Osteocyte (in vitro differentiated cells): ENCODE measurements around the gene INPP5D. TPM values are rescaled to one million over a fixed set of nuclear protein-coding genes. Genes with fewer than 3 reads are reported as not detected.

ENCODE experiments used
- DNase-seq: peaks from one replicate; pipeline ENCODE4 v3.0.0; 2021; ENCODE audit warnings: mixed read lengths; ENCODE audit not compliant: unreplicated experiment; ENCODE audit errors: extremely low spot score
- H3K27ac Mint-ChIP-seq: one replicate; pipeline ENCODE4 v1.8.0; 2021; ENCODE audit warnings: mild to moderate bottlenecking, mixed read lengths; ENCODE audit not compliant: unreplicated experiment
- H3K27me3 Mint-ChIP-seq: one replicate; pipeline ENCODE4 v1.8.0; 2021; ENCODE audit warnings: mixed read lengths; ENCODE audit not compliant: unreplicated experiment
- H3K36me3 Mint-ChIP-seq: one replicate; pipeline ENCODE4 v1.8.0; 2021; ENCODE audit warnings: mixed read lengths; ENCODE audit not compliant: unreplicated experiment
- H3K4me1 Mint-ChIP-seq: one replicate; pipeline ENCODE4 v1.8.0; 2021; ENCODE audit warnings: mixed read lengths; ENCODE audit not compliant: unreplicated experiment
- H3K4me3 Mint-ChIP-seq: one replicate; pipeline ENCODE4 v1.8.0; 2021; ENCODE audit warnings: mild to moderate bottlenecking, moderate library complexity, mixed read lengths; ENCODE audit not compliant: unreplicated experiment
- H3K9me3 Mint-ChIP-seq: one replicate; pipeline ENCODE4 v1.8.0; 2021; ENCODE audit warnings: mixed read lengths; ENCODE audit not compliant: unreplicated experiment
- CTCF ChIP-seq: fragments of 200-600 bp; sonication (generic); IDR thresholded peaks from 2 replicates; pipeline ENCODE4 v1.5.0; 2021; ENCODE audit warnings: antibody characterized with exemption, mild to moderate bottlenecking, moderate library complexity
- total RNA-seq: library from RNA; stranded (reverse); gene quantifications from 2 replicates; pipeline ENCODE4 v1.2.1, GENCODE V29; 2021

Gene INPP5D
- total RNA-seq, 1 donor from 2014 or later = 0.40 TPM

GRCh38 chr2:233079473-233079877 lies 19.3 kb downstream of the INPP5D start:
- DNase-seq = no peak
- Mint-ChIP-seq H3K9me3 (no peaks in the 10 kb centered on the region), H3K27me3 (peaks cover 23% of the 10 kb centered on the region), H3K4me3 (no peak overlapping the region), H3K4me1 (no peaks in the 10 kb centered on the region), H3K27ac (no peak overlapping the region), H3K36me3 (no peaks in the 10 kb centered on the region)
- no peak for TF ChIP-seq CTCF

GRCh38 chr2:233079953-233080835 lies 20.1 kb downstream of the INPP5D start:
- no peak for DNase-seq
- Mint-ChIP-seq H3K27me3 (peaks cover 26% of the 10 kb centered on the region), H3K27ac (no peak overlapping the region), H3K4me1 (no peaks in the 10 kb centered on the region), H3K4me3 (no peak overlapping the region), H3K9me3 (no peaks in the 10 kb centered on the region), H3K36me3 (no peaks in the 10 kb centered on the region)
- no peak for TF ChIP-seq CTCF

GRCh38 chr2:233080836-233081229 lies 20.7 kb downstream of the INPP5D start:
- Mint-ChIP-seq H3K36me3 (no peaks in the 10 kb centered on the region), H3K27me3 (peaks cover 32% of the 10 kb centered on the region), H3K4me3 (no peak overlapping the region), H3K4me1 (no peaks in the 10 kb centered on the region), H3K27ac (no peak overlapping the region), H3K9me3 (no peaks in the 10 kb centered on the region)
- no peak for DNase-seq
- no peak for TF ChIP-seq CTCF

GRCh38 chr2:233081232-233081730 lies 21.1 kb downstream of the INPP5D start:
- no peaks in the 10 kb centered on the region for H3K4me1 Mint-ChIP-seq
- DNase-seq = no peak
- no peaks in the 10 kb centered on the region for H3K9me3 Mint-ChIP-seq
- H3K4me3 Mint-ChIP-seq = no peak overlapping the region
- TF ChIP-seq CTCF = no peak
- peaks cover 32% of the 10 kb centered on the region for H3K27me3 Mint-ChIP-seq
- H3K36me3 Mint-ChIP-seq = no peaks in the 10 kb centered on the region
- H3K27ac Mint-ChIP-seq = no peak overlapping the region

GRCh38 chr2:233081731-233082221 lies 21.6 kb downstream of the INPP5D start:
- Mint-ChIP-seq H3K27me3 (peaks cover 35% of the 10 kb centered on the region), H3K9me3 (no peaks in the 10 kb centered on the region)
- DNase-seq = no peak

More at GRCh38 chr2:233081731-233082221, 21.6 kb downstream of the INPP5D start:
- H3K36me3 Mint-ChIP-seq = no peaks in the 10 kb centered on the region
- H3K4me1 Mint-ChIP-seq = no peaks in the 10 kb centered on the region
- no peak overlapping the region for H3K4me3 Mint-ChIP-seq
- TF ChIP-seq CTCF = no peak
- no peak overlapping the region for H3K27ac Mint-ChIP-seq
